Measurements from ENCODE around the gene RAB3C.

Gene RAB3C

GRCh38 chr5:58724992-58725391 lies 142.1 kb downstream of the RAB3C start:
- DNase-seq (ENCODE audit: low read depth in 2 of 2): no peak

GRCh38 chr5:58731641-58732040 lies 148.8 kb downstream of the RAB3C start:
- no peak for DNase-seq (ENCODE audit: low read depth in 2 of 2)

GRCh38 chr5:58735637-58736036 lies 152.8 kb downstream of the RAB3C start:
- DNase-seq (ENCODE audit: low read depth in 2 of 2): no peak

GRCh38 chr5:58736214-58736613 lies 153.3 kb downstream of the RAB3C start:
- DNase-seq (ENCODE audit: low read depth in 2 of 2): no peak

- no peak for DNase-seq (ENCODE audit: low read depth in 2 of 2)
Measured at GRCh38 chr5:58737671-58738070, 154.8 kb downstream of the RAB3C start.

GRCh38 chr5:58738336-58738735 lies 155.5 kb downstream of the RAB3C start:
- DNase-seq (ENCODE audit: low read depth in 2 of 2): no peak

- no peak for DNase-seq (ENCODE audit: low read depth in 2 of 2)
Measured at GRCh38 chr5:58739051-58739450, 156.2 kb downstream of the RAB3C start.

- no peak for DNase-seq (ENCODE audit: low read depth in 2 of 2)
Measured at GRCh38 chr5:58740956-58741355, 158.1 kb downstream of the RAB3C start.

- DNase-seq (ENCODE audit: low read depth in 2 of 2): no peak
Measured at GRCh38 chr5:58745350-58745749, 162.5 kb downstream of the RAB3C start.

- no peak for DNase-seq (ENCODE audit: low read depth in 2 of 2)
Measured at GRCh38 chr5:58746321-58746720, 163.4 kb downstream of the RAB3C start.

- no peak for DNase-seq (ENCODE audit: low read depth in 2 of 2)
Measured at GRCh38 chr5:58750036-58750435, 167.2 kb downstream of the RAB3C start.

- no peak for DNase-seq (ENCODE audit: low read depth in 2 of 2)
Measured at GRCh38 chr5:58751222-58751837, 168.5 kb downstream of the RAB3C start.

- DNase-seq (ENCODE audit: low read depth in 2 of 2): no peak
Measured at GRCh38 chr5:58752104-58752503, 169.2 kb downstream of the RAB3C start.

- DNase-seq (ENCODE audit: low read depth in 2 of 2): no peak
Measured at GRCh38 chr5:58753446-58753845, 170.6 kb downstream of the RAB3C start.

GRCh38 chr5:58754250-58754649 lies 171.4 kb downstream of the RAB3C start:
- DNase-seq (ENCODE audit: low read depth in 2 of 2): no peak

GRCh38 chr5:58755397-58755796 lies 172.5 kb downstream of the RAB3C start:
- no peak for DNase-seq (ENCODE audit: low read depth in 2 of 2)

GRCh38 chr5:58759745-58760144 lies 176.9 kb downstream of the RAB3C start:
- DNase-seq (ENCODE audit: low read depth in 2 of 2): no peak

GRCh38 chr5:58760222-58760621 lies 177.3 kb downstream of the RAB3C start:
- DNase-seq (ENCODE audit: low read depth in 2 of 2): no peak

- DNase-seq (ENCODE audit: low read depth in 2 of 2): no peak
Measured at GRCh38 chr5:58761407-58761806, 178.5 kb downstream of the RAB3C start.

GRCh38 chr5:58763390-58763789 lies 180.5 kb downstream of the RAB3C start:
- DNase-seq (ENCODE audit: low read depth in 2 of 2): no peak

- DNase-seq (ENCODE audit: low read depth in 2 of 2): no peak
Measured at GRCh38 chr5:58764199-58764598, 181.3 kb downstream of the RAB3C start.

GRCh38 chr5:58765058-58765457 lies 182.2 kb downstream of the RAB3C start:
- no peak for DNase-seq (ENCODE audit: low read depth in 2 of 2)

- no peak for DNase-seq (ENCODE audit: low read depth in 2 of 2)
Measured at GRCh38 chr5:58767104-58767503, 184.2 kb downstream of the RAB3C start.

- DNase-seq (ENCODE audit: low read depth in 2 of 2): no peak
Measured at GRCh38 chr5:58770136-58770535, 187.3 kb downstream of the RAB3C start.
